Hepatocyte (in vitro differentiated cells): ENCODE data around the gene PTPN6.

ENCODE experiments used
- EZH2phosphoT487 ChIP-seq: fragments of 200-600 bp; sonication (generic); IDR thresholded peaks from one replicate; pipeline ENCODE4 v1.6.1; 2018; ENCODE audit warnings: antibody characterized with exemption, mild to moderate bottlenecking, low read depth, moderate library complexity; ENCODE audit not compliant: unreplicated experiment, severe bottlenecking
- TF ChIP-seq, protein P1 (sequence below): fragments of 200-600 bp; sonication (generic); IDR thresholded peaks from 2 replicates; pipeline ENCODE4 v1.5.1; 2016; ENCODE audit warnings: antibody characterized with exemption, mild to moderate bottlenecking; ENCODE audit not compliant: poor library complexity

GRCh38 chr12:6946920-6947374 lies 4.2 kb upstream of the PTPN6 start:
- TF ChIP-seq, protein P1, sequence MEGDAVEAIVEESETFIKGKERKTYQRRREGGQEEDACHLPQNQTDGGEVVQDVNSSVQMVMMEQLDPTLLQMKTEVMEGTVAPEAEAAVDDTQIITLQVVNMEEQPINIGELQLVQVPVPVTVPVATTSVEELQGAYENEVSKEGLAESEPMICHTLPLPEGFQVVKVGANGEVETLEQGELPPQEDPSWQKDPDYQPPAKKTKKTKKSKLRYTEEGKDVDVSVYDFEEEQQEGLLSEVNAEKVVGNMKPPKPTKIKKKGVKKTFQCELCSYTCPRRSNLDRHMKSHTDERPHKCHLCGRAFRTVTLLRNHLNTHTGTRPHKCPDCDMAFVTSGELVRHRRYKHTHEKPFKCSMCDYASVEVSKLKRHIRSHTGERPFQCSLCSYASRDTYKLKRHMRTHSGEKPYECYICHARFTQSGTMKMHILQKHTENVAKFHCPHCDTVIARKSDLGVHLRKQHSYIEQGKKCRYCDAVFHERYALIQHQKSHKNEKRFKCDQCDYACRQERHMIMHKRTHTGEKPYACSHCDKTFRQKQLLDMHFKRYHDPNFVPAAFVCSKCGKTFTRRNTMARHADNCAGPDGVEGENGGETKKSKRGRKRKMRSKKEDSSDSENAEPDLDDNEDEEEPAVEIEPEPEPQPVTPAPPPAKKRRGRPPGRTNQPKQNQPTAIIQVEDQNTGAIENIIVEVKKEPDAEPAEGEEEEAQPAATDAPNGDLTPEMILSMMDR: no peak
- no peak for TF ChIP-seq EZH2phosphoT487
